Fibroblast of the conjunctiva (primary cell): ENCODE results near the gene UNC93B1.
"Not testable (repeated sequence)": the region's sequence is repeated elsewhere in the genome, so short reads cannot be mapped to it uniquely, and the experiment has no call there.

Experiments used
- DNase-seq: peaks from one replicate; pipeline ENCODE4 v3.0.0-alpha.2; 2010; ENCODE audit warnings: low read depth

The UNC93B1 gene

GRCh38 chr11:68009391-68010089, 5.6 kb upstream of the UNC93B1 start:
- no peak for DNase-seq

- no peak for DNase-seq
These were observed 4.8 kb upstream of the UNC93B1 start for GRCh38 chr11:68008381-68009337.

- no peak for DNase-seq
These were observed 3.8 kb upstream of the UNC93B1 start for GRCh38 chr11:68007498-68008380.

- no peak for DNase-seq
These were observed 2.8 kb upstream of the UNC93B1 start for GRCh38 chr11:68006606-68007166.

- no peak for DNase-seq
These were observed 846 bp upstream of the UNC93B1 start for GRCh38 chr11:68004551-68005335.

DNA sequence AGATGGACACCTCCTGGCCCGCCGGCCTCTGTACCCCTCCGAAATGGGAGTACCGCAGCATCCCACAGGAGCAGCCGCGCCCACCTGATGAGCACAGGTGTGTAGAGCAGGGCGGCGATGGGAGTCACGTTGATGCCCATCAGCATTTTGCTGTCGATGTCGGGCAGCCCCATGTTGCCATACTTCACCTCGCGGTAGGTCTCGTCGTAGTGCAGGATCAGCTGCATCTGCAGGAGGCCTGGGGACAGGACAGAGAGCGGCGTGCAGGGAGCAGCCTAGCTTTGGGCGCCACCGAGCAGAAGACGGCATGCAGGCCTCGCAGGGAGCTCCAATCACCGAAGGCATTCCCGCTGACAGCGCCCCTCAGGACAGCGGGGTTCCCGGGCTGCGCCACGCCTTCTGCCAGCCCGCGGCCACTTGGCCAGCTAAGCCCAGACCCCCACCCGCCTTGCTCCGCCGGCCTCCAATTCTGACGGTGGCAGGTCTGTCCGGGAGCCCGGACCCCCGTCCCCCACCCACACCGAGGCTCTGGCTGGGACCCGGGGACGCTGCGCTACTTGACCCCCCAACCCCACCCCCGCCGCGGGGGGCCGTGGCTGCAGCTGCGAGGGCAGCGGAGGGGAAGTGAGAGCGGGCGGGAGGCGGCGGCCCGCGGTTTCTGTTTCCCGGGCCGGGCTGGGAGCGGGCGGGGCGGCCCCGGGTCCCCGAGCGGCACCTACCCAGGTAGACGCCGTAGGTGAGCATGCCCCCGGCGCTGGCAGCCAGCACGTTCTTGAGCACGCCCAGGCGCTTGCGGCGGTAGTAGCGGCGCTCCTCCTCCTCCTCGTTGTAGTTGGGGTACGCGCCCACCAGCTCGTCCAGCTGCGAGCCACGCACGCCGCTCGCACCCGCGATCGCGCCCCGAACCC, 705 bp downstream of the UNC93B1 start:
- no peak for DNase-seq

GRCh38 chr11:68002575-68002937, 1.3 kb downstream of the UNC93B1 start:
- no peak for DNase-seq

DNA sequence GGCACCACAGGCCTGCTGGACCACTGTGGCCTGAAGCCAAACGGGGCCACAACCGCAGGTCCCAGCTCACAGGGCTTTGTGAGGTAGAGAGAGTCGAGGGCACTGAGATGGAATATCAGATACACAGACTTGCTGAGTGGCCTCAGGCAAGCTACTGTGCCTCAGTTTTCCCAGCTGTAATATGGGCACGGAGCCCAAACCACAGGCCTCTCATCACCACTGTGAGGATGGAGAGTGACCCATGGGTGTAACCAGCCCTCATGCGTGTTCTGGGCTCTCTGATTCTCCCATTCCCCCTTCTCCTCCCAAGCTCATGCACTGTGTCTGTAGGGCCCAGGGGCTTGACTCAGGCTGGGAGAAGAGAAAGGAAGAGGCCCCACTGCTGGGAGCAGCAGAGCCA, 4.2 kb downstream of the UNC93B1 start:
- DNase-seq: no peak

DNA sequence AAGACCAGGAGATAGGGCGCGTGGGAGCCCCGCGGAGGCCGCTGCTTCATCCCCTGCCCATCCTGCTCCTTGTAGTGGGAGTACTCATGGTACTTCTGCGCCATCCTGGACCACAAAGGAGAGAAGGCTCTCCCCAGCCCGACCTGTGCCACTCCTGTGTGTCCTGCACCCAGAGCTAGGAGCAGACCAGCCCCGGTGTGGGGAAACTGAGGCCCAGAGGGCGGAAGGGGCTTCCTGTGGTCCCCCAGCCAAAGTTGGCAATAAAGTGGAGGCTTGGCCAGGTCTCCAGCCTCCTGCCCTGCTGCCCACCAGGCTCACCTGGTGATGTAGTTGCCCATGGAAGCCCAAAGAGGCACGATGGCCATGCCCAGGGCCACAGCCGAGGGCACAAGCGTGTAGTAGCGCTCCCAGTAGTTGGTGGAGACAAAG, 4.7 kb downstream of the UNC93B1 start:
- DNase-seq: no peak

DNA sequence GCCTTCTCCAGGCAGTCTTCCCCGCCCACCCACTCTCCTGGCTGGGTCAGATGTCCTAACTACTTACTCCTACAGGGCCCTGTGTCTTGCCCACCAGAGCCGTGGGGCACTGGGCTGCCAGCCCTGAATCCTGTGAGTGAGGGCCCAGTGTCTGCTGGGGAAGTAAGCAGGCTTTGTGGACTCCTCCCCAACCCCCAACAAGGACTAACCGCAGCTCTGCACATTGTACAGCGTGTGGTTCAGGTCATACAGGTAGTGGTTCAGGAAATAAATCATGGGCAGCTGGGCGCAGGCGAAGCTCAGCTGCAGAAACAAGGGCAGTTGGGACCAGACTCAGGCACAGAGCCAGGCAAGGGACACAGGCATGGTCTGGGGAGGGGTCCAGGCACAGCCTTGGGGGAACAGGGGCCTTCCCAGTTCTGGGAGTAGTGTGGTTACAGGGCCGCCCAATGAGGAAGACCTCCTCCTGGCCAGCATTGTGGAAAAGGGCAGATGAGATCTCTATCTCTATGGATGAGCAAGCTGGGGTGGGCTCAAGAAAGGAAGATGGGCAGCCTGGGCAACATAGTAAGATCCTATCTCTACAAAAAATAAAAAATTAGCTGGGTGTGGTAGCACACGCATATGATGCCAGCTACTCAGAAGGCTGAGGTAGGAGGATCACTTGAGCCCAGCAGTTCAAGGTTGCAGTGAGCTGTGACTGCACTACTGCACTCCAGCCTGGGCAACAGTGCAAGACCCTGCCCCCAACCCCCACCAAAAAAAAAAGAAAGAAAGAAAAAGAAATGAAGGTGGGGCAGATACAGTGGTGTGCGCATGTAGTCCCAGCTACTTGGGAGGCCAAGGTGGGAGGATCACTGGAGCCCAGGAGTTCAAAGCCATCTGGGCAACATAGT, 5.5 kb downstream of the UNC93B1 start:
- no peak for DNase-seq

- DNase-seq: no peak
These were observed 6.4 kb downstream of the UNC93B1 start for GRCh38 chr11:67997475-67997921.

GRCh38 chr11:67996622-67997474, 7.0 kb downstream of the UNC93B1 start:
- DNase-seq: no peak

GRCh38 chr11:67996051-67996450, 7.8 kb downstream of the UNC93B1 start:
- no peak for DNase-seq

DNA sequence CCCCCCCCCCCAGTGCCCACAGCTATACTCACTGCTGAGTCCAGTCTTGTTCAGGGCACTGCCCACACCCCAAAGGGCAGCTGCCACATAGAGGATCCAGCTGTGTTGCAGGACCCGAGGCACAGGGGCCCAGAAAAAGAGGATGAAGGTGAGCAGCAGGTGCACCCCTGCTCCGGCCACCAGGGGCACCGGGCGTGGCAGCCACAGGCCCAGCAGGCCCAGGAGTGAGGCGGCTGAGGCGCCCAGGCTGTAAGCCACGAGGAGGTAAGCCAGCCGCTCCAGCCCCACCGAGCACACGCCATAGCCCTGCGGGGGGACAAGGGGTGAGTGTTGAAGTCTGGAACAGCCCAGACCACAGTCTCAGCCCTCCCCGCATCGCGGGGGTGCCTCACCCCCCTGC, 8.3 kb downstream of the UNC93B1 start:
- DNase-seq: not testable (repeated sequence)

GRCh38 chr11:67995129-67995528, 8.8 kb downstream of the UNC93B1 start:
- DNase-seq: not testable (repeated sequence)

DNA sequence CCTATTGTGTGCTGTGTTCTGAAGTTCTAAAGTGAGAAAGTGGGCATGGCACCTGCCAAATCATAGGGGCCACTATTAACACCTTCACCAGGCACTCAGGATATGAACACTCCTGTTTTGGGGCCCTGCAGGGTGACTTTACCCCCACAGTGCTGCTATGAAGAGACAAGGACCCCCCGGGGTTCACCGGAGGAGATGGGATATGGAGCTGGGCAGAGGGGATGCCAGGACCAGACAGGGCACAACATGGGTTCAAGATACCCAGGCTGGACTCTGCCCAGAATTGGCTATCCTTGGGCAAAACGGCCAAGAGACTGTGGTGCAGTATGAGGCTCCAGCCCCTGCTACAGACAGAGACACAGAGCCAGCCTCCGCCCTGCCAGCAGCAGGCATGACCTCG, 9.5 kb downstream of the UNC93B1 start:
- DNase-seq: not testable (repeated sequence)

GRCh38 chr11:67993821-67994220, 10.1 kb downstream of the UNC93B1 start:
- DNase-seq: not testable (repeated sequence)
